ENCODE data around the gene RNF212B.
A peak's percentile ranks its signal among the peaks of the same experiment; 100 is the strongest.
"Not testable (repeated sequence)": the region's sequence is repeated elsewhere in the genome, so short reads cannot be mapped to it uniquely, and the experiment has no call there.

Gene RNF212B

DNA sequence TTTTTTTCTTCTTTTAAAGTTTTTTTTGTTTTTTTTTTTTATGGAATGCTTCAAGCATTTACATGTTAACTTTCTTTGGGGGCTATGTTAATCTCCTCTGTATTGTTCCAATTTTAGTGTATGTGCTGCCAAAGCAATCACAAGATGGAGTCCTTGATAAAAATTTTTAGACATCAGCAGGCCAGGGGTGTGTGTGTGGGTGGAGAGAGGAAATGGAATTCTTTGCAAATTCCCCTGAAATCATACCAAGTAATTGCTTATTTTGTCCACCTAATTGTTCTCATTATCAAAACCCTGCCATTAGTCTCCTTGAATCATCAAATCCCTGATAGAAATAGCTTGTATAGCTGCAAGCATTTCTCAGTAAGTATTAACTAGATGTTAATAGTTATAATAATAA is 21.7 kb downstream of the RNF212B start:
- Mint-ChIP-seq H3K36me3 (no peaks in the 10 kb centered on the region), H3K4me1 (no peaks in the 10 kb centered on the region), H3K27me3 (peaks cover 25 to 53% of the 10 kb centered on the region in 2 donors), H3K27ac (no peak overlapping the region), H3K4me3 (no peak overlapping the region), H3K9me3 (no peaks in the 10 kb centered on the region)
- DNase-seq (no peak), ATAC-seq (replicated peaks) (no peak)

- H3K4me1 Mint-ChIP-seq: not testable (repeated sequence)
- H3K27me3 Mint-ChIP-seq: peaks cover 26 to 62% of the 10 kb centered on the region in 2 donors
Measured at GRCh38 chr14:23260849-23261248, 23.1 kb downstream of the RNF212B start.

DNA sequence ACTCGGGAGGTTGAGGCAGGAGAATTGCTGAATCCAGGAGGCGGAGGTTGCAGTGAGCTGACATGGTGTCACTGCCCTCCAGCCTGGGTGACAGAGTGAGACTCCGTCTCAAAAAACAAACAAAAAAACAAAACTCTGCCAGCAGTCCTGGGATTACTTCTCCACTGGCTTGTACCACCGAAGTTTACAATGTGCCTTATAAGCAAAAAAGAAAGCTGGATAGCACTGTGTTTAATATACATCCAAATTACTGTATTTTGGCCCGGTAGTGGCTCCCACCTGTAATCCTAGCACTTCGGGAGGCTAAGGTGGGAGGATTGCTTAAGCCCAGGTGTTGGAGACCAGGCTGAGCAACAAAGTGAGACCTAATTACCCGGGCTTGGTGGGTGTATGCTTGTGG is 31.5 kb downstream of the RNF212B start:
- no peaks in the 10 kb centered on the region for H3K4me1 Mint-ChIP-seq
- no peaks in the 10 kb centered on the region for H3K9me3 Mint-ChIP-seq
- no peaks in the 10 kb centered on the region for H3K36me3 Mint-ChIP-seq
- DNase-seq (no peak), ATAC-seq (replicated peaks) (no peak)
- peaks cover 8 to 33% of the 10 kb centered on the region in 2 donors for H3K27me3 Mint-ChIP-seq
- no peak overlapping the region for H3K4me3 Mint-ChIP-seq
- no peak overlapping the region for H3K27ac Mint-ChIP-seq

More at GRCh38 chr14:23260849-23261248, 23.1 kb downstream of the RNF212B start:
- H3K9me3 Mint-ChIP-seq; DNase-seq; H3K4me3 Mint-ChIP-seq; H3K27ac Mint-ChIP-seq; ATAC-seq (replicated peaks); H3K36me3 Mint-ChIP-seq: not testable (repeated sequence)

GRCh38 chr14:23275412-23275811 is 37.7 kb downstream of the RNF212B start:
- Mint-ChIP-seq H3K4me3 (no peak overlapping the region), H3K27me3 (no peaks in the 10 kb centered on the region), H3K27ac (no peak overlapping the region), H3K9me3 (peaks cover 0 to 1% of the 10 kb centered on the region in 2 donors), H3K4me1 (peaks cover 10 to 18% of the 10 kb centered on the region in 2 donors), H3K36me3 (peaks cover 17 to 27% of the 10 kb centered on the region in 2 donors)
- ATAC-seq (replicated peaks) (no peak), DNase-seq (no peak)

DNA sequence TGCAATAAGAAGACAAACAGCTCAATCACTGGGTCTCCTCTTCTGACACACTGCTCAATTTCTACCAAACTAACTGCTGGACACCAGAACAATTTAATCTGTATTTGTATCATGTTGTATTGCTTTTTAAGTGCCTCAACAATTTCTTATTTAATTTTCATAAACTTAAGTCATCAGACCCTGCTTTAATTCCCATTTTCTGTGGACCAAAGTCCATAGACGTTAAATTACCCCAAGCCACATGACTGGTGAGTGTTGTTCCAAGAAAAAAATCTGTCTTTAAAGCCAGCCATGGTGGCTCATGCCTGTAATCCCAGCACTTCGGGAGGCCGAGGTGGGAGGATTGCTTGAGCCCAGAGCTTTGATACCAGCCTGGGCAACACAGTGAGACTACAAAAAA is 39.5 kb downstream of the RNF212B start:
- no peak for ATAC-seq (replicated peaks)
- Mint-ChIP-seq H3K27me3 (no peaks in the 10 kb centered on the region), H3K36me3 (peaks cover 17 to 27% of the 10 kb centered on the region in 2 donors), H3K9me3 (peaks cover 0 to 1% of the 10 kb centered on the region in 2 donors), H3K27ac (no peak overlapping the region), H3K4me1 (peaks cover 10 to 18% of the 10 kb centered on the region in 2 donors), H3K4me3 (no peak overlapping the region)
- DNase-seq: no peak

GRCh38 chr14:23277928-23278327 is 40.2 kb downstream of the RNF212B start:
- H3K4me3 Mint-ChIP-seq; H3K9me3 Mint-ChIP-seq; H3K27me3 Mint-ChIP-seq; ATAC-seq (replicated peaks); DNase-seq: not testable (repeated sequence)
- Mint-ChIP-seq H3K36me3 (peaks cover 20 to 27% of the 10 kb centered on the region in 2 donors), H3K27ac (peak overlapping the region; percentile 17), H3K4me1 (peaks cover 10 to 18% of the 10 kb centered on the region in 2 donors)

DNA sequence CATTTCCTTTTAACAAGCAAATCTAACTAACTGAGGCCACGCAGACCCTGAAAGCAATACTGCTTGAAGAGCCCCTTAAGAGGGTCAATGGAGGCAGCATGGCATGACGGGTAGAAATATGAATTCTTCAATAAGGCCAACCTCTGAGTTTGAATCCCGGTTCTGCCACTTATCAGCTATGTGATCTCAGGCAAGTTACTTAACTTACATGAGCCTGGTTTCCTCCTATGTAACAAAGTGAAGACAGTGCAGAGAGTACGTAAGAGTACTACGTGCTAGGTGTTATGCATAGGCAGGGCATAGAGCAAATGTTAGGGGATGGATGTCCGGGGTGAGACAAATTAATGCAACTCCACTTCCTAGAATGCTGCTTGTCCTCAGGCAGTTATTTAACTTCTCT is 43.5 kb downstream of the RNF212B start:
- no peaks in the 10 kb centered on the region for H3K9me3 Mint-ChIP-seq
- no peak overlapping the region for H3K4me3 Mint-ChIP-seq
- no peak overlapping the region for H3K27ac Mint-ChIP-seq

DNA sequence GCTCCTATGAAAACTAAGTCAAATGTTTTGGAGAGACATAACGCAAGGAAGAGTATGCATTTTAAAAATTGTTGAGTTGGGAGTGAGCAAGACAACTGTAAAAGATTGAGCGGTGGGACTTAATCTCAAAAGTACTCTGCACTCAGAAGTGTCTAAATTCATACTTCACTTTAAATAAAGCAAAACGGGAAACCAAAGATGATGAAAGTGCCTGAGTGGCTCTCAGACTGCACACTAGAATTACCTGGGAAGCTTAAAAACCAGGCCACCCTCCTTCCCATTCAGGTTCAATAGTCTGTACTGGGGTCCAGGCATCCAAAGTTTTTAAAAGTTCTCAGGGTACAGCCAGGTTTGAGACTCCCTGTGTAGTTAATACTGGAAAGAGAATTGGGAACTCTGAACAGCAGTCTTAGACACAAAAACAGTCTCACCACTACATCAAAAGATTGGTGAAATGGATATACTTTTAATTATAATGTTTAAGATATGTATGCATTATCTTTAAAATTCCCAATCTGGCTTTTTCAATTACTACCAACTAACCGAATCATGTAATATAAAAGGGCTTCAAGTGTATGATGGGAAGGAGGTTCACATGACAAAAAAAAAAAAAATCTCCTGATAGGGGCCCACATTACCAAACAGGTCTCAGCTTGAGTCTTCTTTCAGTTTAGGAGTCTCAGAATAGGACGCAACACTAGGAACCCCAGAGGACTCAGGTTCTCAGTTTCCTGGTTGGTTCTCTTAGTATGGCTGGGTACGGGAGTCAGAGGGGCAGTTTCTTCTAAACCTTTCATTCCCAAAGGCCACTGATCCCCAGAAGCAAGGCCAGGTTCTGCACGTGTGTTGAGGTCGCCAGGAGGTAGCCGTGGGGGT is 47.2 kb downstream of the RNF212B start:
- peaks cover 0 to 3% of the 10 kb centered on the region in 2 donors for H3K36me3 Mint-ChIP-seq
- ATAC-seq (replicated peaks) (no peak), DNase-seq (no peak)
- peak overlapping the region; percentile 93 to 97 for H3K4me3 Mint-ChIP-seq
- no peaks in the 10 kb centered on the region for H3K27me3 Mint-ChIP-seq
- no peaks in the 10 kb centered on the region for H3K9me3 Mint-ChIP-seq
- peaks cover 3 to 20% of the 10 kb centered on the region in 2 donors for H3K4me1 Mint-ChIP-seq
- peak overlapping the region; percentile 96 for H3K27ac Mint-ChIP-seq

More for the DNA sequence above, 43.5 kb downstream of the RNF212B start:
- Mint-ChIP-seq H3K36me3 (peaks cover 11% of the 10 kb centered on the region in 2 donors), H3K27me3 (no peaks in the 10 kb centered on the region), H3K4me1 (peaks cover 5 to 14% of the 10 kb centered on the region in 2 donors)
- DNase-seq: no peak
- ATAC-seq (replicated peaks): no peak

GRCh38 chr14:23285530-23286019 is 47.8 kb downstream of the RNF212B start:
- DNase-seq: no peak
- ATAC-seq (replicated peaks): peak; percentile 44 to 46
- no peaks in the 10 kb centered on the region for H3K9me3 Mint-ChIP-seq
- H3K4me1 Mint-ChIP-seq: peaks cover 3 to 20% of the 10 kb centered on the region in 2 donors
- H3K36me3 Mint-ChIP-seq: peaks cover 0 to 3% of the 10 kb centered on the region in 2 donors
- H3K4me3 Mint-ChIP-seq: peak overlapping the region; percentile 93 to 97
- H3K27me3 Mint-ChIP-seq: no peaks in the 10 kb centered on the region
- peak overlapping the region; percentile 96 for H3K27ac Mint-ChIP-seq

DNA sequence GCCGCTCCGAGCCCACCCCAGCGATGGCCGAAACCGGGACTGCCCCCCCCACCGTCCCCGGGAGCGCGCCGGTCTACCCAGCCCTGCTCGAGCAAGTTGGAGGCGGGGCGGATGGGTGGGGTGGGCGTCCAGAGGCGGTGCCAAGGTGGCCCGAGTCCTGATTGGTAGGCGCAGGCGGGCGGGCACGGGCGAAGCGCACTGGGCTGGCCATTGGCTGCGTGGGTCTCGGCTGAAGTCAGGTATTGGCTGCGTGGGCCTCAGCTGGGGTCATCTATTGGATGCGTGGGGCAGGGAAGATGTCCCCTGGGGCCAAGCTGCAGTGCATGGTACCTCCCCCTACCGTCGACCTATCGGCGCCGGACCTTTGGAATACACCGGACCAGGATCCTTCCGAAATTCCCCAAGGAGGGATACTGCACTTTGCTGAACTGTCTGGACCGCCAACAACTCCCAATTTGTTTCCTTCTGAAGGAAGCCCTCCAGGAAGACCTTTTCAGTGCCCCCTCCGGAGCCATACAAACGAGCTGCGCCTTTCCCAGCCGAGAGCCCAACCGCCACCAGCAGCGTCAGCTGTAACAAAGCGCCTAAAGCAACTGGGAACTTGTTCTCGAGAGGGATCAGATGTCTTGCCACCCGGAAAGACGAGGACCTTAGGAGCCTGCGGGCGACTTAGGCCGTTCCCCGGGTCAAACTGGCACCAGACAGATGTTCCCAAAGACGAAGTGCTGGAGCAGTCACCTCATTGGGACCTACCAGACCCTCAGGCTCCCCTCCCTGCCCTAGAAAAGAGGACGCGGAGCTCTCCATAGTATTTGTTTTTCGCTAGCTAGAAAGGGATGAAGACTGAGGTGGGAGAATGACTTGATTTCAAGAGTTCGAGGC is 48.5 kb downstream of the RNF212B start, which contains the start of gene HOMEZ:
HOMEZ (minus strand) TSS at position 113 of the 882 bp plus-strand sequence. CDS start 180 bp downstream, outside the sequence.
- peaks cover 3 to 20% of the 10 kb centered on the region in 2 donors for H3K4me1 Mint-ChIP-seq
- ATAC-seq (replicated peaks) (peak; percentile 97 to 99), DNase-seq (peak; percentile 98)
- peaks cover 0 to 3% of the 10 kb centered on the region in 2 donors for H3K36me3 Mint-ChIP-seq
- H3K27me3 Mint-ChIP-seq: no peaks in the 10 kb centered on the region
- no peaks in the 10 kb centered on the region for H3K9me3 Mint-ChIP-seq
- peak within 1 kb of the TSS; percentile 96 for H3K27ac Mint-ChIP-seq
- peak within 1 kb of the TSS; percentile 93 to 97 for H3K4me3 Mint-ChIP-seq

- Mint-ChIP-seq H3K4me1 (peaks cover 3 to 20% of the 10 kb centered on the region in 2 donors), H3K9me3 (no peaks in the 10 kb centered on the region), H3K27me3 (no peaks in the 10 kb centered on the region), H3K36me3 (peaks cover 0 to 3% of the 10 kb centered on the region in 2 donors), H3K27ac (peak overlapping the region; percentile 96), H3K4me3 (peak overlapping the region; percentile 93 to 97)
- DNase-seq: no peak
- no peak for ATAC-seq (replicated peaks)
Measured at GRCh38 chr14:23286902-23287479, 49.3 kb downstream of the RNF212B start.

- Mint-ChIP-seq H3K9me3 (no peaks in the 10 kb centered on the region), H3K4me3 (peak overlapping the region; percentile 46 to 67), H3K27me3 (no peaks in the 10 kb centered on the region), H3K27ac (peak overlapping the region; percentile 31), H3K36me3 (peaks cover 10 to 26% of the 10 kb centered on the region in 2 donors), H3K4me1 (peaks cover 15 to 22% of the 10 kb centered on the region in 2 donors)
- peak; percentile 28 for DNase-seq
- ATAC-seq (replicated peaks): peak; percentile 92
Measured at GRCh38 chr14:23294734-23295561, 57.2 kb downstream of the RNF212B start.

Data from stimulated activated naive B cell treated with anti-CD40 and anti-IgM and Interleukin-4, amounts not matched to agents 10 μg/mL and 1 μg/mL and 100 μg/mL, for 72 hours (primary cell).